Activated CD8-positive, alpha-beta memory T cell treated with anti-CD3 and anti-CD28 coated beads for 48 hours (primary cell): ENCODE measurements around the gene SH2D1B.

Experiments used
- DNase-seq, 3 experiments: peaks; one replicate each; pipeline ENCODE4 v3.0.0-alpha.2; 2020; ENCODE audit warnings: low read depth in 2 of 3, low spot score in 2 of 3

Gene SH2D1B

GRCh38 chr1:162381941-162382750 lies 29.8 kb downstream of the SH2D1B start:
- DNase-seq: no peak

GRCh38 chr1:162381383-162381782 lies 30.6 kb downstream of the SH2D1B start, which contains the start of gene C1orf226:
C1orf226 (plus strand) TSS chr1:162381728; CDS start chr1:162381902, 174 bp downstream.
- DNase-seq: no peak

- DNase-seq: no peak
Observed at GRCh38 chr1:162380061-162380846, 31.7 kb downstream of the SH2D1B start.

GRCh38 chr1:162376691-162377090 lies 35.2 kb downstream of the SH2D1B start, which contains the start of gene SPATA46:
SPATA46 (minus strand) TSS chr1:162376854; CDS start chr1:162376790, 64 bp downstream.
- DNase-seq: no peak

- DNase-seq: no peak
Observed at GRCh38 chr1:162375463-162375862, 36.5 kb downstream of the SH2D1B start.

- DNase-seq: no peak
Observed at GRCh38 chr1:162374406-162374805, 37.5 kb downstream of the SH2D1B start.

- no peak for DNase-seq
Observed at GRCh38 chr1:162373541-162374260, 38.2 kb downstream of the SH2D1B start.

- no peak for DNase-seq
Observed at GRCh38 chr1:162373072-162373427, 38.9 kb downstream of the SH2D1B start.

- no peak for DNase-seq
Observed at GRCh38 chr1:162372159-162373071, 39.5 kb downstream of the SH2D1B start.

- no peak for DNase-seq
Observed at GRCh38 chr1:162371611-162372010, 40.3 kb downstream of the SH2D1B start.

- no peak for DNase-seq
Observed at GRCh38 chr1:162370721-162371120, 41.2 kb downstream of the SH2D1B start.

GRCh38 chr1:162370161-162370560 lies 41.8 kb downstream of the SH2D1B start:
- DNase-seq: no peak

- DNase-seq: no peak
Observed at GRCh38 chr1:162369571-162369970, 42.4 kb downstream of the SH2D1B start.

- no peak for DNase-seq
Observed at GRCh38 chr1:162368451-162368850, 43.5 kb downstream of the SH2D1B start.

- DNase-seq: no peak
Observed at GRCh38 chr1:162367772-162368171, 44.2 kb downstream of the SH2D1B start.

GRCh38 chr1:162367073-162367472 lies 44.9 kb downstream of the SH2D1B start:
- no peak for DNase-seq

- no peak for DNase-seq
Observed at GRCh38 chr1:162366671-162367070, 45.3 kb downstream of the SH2D1B start.

GRCh38 chr1:162366149-162366548 lies 45.8 kb downstream of the SH2D1B start:
- DNase-seq: no peak

- no peak for DNase-seq
Observed at GRCh38 chr1:162365284-162366020, 46.5 kb downstream of the SH2D1B start.

- DNase-seq: no peak
Observed at GRCh38 chr1:162364498-162364897, 47.4 kb downstream of the SH2D1B start.
